Prostate gland (tissue), 2 donors: ENCODE data around the gene FGF1. TPM values are rescaled to one million over a fixed set of nuclear protein-coding genes. Genes with fewer than 3 reads are reported as not detected.

ENCODE experiments used
- DNase-seq: peaks from one replicate; pipeline ENCODE4 v3.0.0-alpha.2; 2019; ENCODE audit warnings: low spot score
- H3K27ac ChIP-seq, 2 donors: fragments of 200-600 bp; sonication (generic); 2 replicates each; pipeline ENCODE4 v1.5.1; 2017 to 2019
- H3K27me3 ChIP-seq: fragments of 200-600 bp; sonication (generic); replicated peaks from 2 replicates; pipeline ENCODE4 v1.5.1; 2019; ENCODE audit not compliant: insufficient read depth
- H3K36me3 ChIP-seq, 2 donors: fragments of 200-600 bp; sonication (generic); 1 replicate in 1 of 2; 2 replicates in 1 of 2; pipeline versions ENCODE4 v1.5.1 to v1.8.1; 2017 to 2019
- H3K4me1 ChIP-seq: fragments of 200-600 bp; sonication (generic); replicated peaks from 2 replicates; pipeline ENCODE4 v1.5.1; 2019
- H3K4me3 ChIP-seq, 2 donors: fragments of 200-600 bp; sonication (generic); 2 replicates each; pipeline ENCODE4 v1.5.1; 2017 to 2019
- H3K9me3 ChIP-seq: fragments of 200-600 bp; sonication (generic); 2 replicates; pipeline ENCODE4 v1.5.1; 2017
- CTCF ChIP-seq, 4 experiments: fragments of 200-600 bp in 2 of 4; fragments of 450-650 bp in 2 of 4; sonication (generic) in 2 of 4; IDR thresholded peaks; 1 replicate in 3 of 4; 2 replicates in 1 of 4; pipeline ENCODE4 v1.5.1; 2016 to 2019; ENCODE audit warnings: antibody characterized with exemption in 4 of 4, mild to moderate bottlenecking in 2 of 4, moderate library complexity in 2 of 4
- POLR2A ChIP-seq: fragments of 450-650 bp; IDR thresholded peaks from one replicate; pipeline ENCODE4 v1.6.1; 2016; ENCODE audit warnings: antibody characterized with exemption, mild to moderate bottlenecking
- POLR2AphosphoS5 ChIP-seq: sonication (generic); formaldehyde crosslinking; IDR thresholded peaks from one replicate; pipeline ENCODE4 v1.6.1; 2017; ENCODE audit warnings: antibody characterized with exemption
- WGBS: methylation state at CpG from one replicate; pipeline ENCODE4 v1.1.5; 2018; 5-methylcytosine and 5-hydroxymethylcytosine counted together
- intact Hi-C: fragments of 100-400 bp; cut with DNase I; formaldehyde crosslinking; loops from one replicate; pipeline ENCODE4 v1.14.2; 2022
- total RNA-seq, 2 donors: library from RNA; depleted of rRNA; stranded (reverse); fragments of >200 nt; gene quantifications; one replicate each; pipeline ENCODE4 v1.1.0, GENCODE V29; 2016

FGF1 gene
- total RNA-seq, 2 donors from 2014 or later, result 2.0 to 9.4 TPM

- DNase-seq, result no peak
- TF ChIP-seq POLR2AphosphoS5 (no peak), CTCF (IDR thresholded peaks at IDR 0.05) (no peak), POLR2A (no peak)
- 51% methylated on average over 6 of the region's 6 CpGs for WGBS
These were observed 88.1 kb downstream of the FGF1 start for GRCh38 chr5:142597546-142598337.

DNA sequence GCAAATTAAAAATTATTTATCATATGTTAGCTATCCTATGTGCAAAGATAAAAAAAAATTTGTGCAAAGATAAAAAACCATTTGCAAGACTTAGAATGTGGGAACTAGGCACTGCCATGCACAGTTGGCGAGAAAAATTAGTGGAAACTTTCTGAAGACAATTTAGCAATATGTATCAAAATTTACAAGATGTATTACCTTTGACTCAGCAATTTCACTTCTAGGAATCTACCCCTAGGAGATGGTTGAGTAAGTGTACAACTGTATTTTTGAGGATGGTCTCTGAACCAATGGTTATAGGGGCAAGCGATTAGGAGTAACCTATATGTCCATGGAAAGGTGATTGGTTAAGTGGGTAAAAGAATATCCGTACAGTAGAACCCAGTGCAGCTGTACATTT, 88.9 kb downstream of the FGF1 start:
- Histone ChIP-seq H3K27ac (no peak overlapping the region), H3K36me3 (no peaks in the 10 kb centered on the region), H3K4me1 (no peaks in the 10 kb centered on the region), H3K27me3 (no peaks in the 10 kb centered on the region), H3K9me3 (no peaks in the 10 kb centered on the region), H3K4me3 (no peak overlapping the region)
- DNase-seq, result no peak
- 92% methylated on average over 3 of the region's 3 CpGs for WGBS
- intact Hi-C loops, result no loop called here
- no peak for TF ChIP-seq POLR2AphosphoS5
- no peak for TF ChIP-seq POLR2A
- TF ChIP-seq CTCF (IDR thresholded peaks at IDR 0.05), result no peak

More at GRCh38 chr5:142597546-142598337, 88.1 kb downstream of the FGF1 start:
- Histone ChIP-seq H3K4me1 (no peaks in the 10 kb centered on the region), H3K4me3 (no peak overlapping the region), H3K27me3 (no peaks in the 10 kb centered on the region), H3K9me3 (no peaks in the 10 kb centered on the region), H3K36me3 (no peaks in the 10 kb centered on the region), H3K27ac (no peak overlapping the region)
- intact Hi-C loops, result no loop called here

DNA sequence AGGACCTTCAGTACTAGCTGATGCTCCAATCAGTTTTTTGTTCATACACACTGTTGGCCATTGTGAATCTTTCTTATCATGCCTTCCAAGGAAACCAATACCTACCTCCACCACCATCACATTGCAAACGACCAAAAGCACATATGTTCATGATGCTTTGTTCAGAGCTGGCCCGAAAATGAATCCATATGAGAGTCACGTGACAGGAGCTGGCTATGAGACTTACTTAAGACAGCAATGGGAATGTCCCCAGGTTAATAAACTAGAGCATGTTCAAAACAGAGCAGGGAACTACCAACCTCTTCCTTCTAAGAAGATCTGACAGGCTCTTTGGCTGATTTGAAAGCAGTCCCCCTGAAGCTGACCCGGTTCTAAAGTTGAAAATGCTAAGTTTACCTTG, 93.5 kb downstream of the FGF1 start:
- no peaks in the 10 kb centered on the region for H3K4me1 ChIP-seq
- H3K27ac ChIP-seq, result no peak overlapping the region
- TF ChIP-seq POLR2A, result no peak
- TF ChIP-seq CTCF (IDR thresholded peaks at IDR 0.05), result no peak
- no peak for TF ChIP-seq POLR2AphosphoS5
- no peaks in the 10 kb centered on the region for H3K27me3 ChIP-seq
- intact Hi-C loops, result no loop called here
- H3K9me3 ChIP-seq, result no peaks in the 10 kb centered on the region
- WGBS, result 84% methylated on average over 4 of the region's 4 CpGs
- no peak for DNase-seq
- no peaks in the 10 kb centered on the region for H3K36me3 ChIP-seq
- no peak overlapping the region for H3K4me3 ChIP-seq

DNA sequence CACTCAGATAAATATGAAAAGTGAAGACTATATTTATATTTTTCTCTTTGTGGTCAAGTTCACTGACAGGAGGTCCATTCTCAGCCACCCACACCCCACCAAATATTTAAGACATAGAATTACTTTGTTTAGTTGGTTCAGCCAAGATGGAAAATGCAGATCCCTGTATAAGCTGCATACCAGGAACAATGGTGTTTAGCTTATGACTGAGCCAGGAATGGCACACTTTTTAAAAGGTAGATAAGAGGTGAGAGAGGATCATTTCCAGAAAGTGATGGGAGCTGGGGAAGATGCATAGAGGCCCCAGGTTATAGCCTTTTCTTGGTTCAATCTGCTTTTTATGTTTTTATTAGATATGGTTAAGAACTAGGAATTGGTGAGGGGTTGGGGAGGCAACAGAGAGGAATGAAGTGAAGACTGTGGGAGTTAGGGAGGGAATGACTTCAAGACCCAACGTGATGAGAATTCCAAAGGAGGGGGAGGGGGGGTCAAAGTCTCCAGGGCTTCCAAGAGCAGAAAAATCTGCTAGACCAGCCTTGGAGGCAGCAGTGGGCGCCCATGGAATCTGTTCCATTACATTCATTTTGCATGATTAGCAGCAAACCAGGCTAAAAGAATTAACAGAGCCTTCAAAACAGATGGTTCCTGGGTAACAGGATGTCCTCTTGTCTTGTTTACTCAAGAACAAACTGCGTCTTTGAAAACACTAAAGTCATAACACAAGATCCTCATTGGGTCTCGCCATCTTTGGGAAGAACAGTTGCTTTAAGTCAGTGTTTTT, 95.2 kb downstream of the FGF1 start:
- intact Hi-C loops, result no loop called here
- Histone ChIP-seq H3K27me3 (no peaks in the 10 kb centered on the region), H3K9me3 (no peaks in the 10 kb centered on the region), H3K27ac (peak overlapping the region in 1 of 2 donors; percentile 41), H3K4me1 (no peaks in the 10 kb centered on the region), H3K36me3 (no peaks in the 10 kb centered on the region), H3K4me3 (no peak overlapping the region)
- 48% methylated on average over 4 of the region's 4 CpGs for WGBS
- TF ChIP-seq POLR2A (no peak), CTCF (IDR thresholded peaks at IDR 0.05) (no peak), POLR2AphosphoS5 (peak; percentile 59)
- DNase-seq, result no peak
